Hepatocyte (in vitro differentiated cells): Measurements from ENCODE around the gene UTS2B.

ENCODE experiments used
- EZH2 ChIP-seq: fragments of 200-600 bp; sonication (generic); IDR thresholded peaks from 2 replicates; pipeline ENCODE4 v1.6.1; 2016; ENCODE audit warnings: antibody characterized with exemption, mild to moderate bottlenecking, borderline replicate concordance
- TF ChIP-seq, protein P1 (sequence below): fragments of 200-600 bp; sonication (generic); IDR thresholded peaks from 2 replicates; pipeline ENCODE4 v1.5.1; 2016; ENCODE audit warnings: antibody characterized with exemption, mild to moderate bottlenecking; ENCODE audit not compliant: poor library complexity

DNA sequence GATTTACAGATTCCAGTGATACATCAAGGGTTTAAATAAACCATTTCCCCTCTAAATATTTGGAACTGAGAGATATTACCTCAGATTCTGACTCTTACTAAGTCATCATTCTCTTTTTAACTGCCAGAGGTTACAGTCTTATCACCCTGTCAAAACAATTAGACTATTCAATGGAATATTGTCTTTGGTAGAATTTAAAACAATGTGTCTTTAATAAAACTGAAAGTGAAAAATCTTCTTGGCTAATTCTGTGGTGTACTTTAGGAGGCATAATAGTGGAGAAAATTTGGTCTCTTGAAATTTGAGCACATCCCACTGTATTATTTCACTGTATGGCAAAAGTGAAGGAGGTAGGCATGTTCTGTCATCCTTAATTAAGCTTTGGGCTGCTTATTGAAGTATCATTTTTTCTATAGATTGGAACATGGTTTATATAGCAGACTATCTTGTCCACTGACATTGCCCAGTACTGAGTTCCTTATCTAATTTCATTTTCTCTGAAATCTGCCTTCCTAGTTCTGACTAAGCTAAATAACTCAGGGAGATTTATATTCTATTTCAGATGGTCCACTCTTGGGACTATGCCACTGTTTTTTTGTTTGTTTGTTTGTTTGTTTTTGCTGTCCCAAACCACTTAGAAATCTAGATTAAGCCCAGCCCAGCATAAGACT is 48.0 kb upstream of the UTS2B start:
- TF ChIP-seq, protein P1, sequence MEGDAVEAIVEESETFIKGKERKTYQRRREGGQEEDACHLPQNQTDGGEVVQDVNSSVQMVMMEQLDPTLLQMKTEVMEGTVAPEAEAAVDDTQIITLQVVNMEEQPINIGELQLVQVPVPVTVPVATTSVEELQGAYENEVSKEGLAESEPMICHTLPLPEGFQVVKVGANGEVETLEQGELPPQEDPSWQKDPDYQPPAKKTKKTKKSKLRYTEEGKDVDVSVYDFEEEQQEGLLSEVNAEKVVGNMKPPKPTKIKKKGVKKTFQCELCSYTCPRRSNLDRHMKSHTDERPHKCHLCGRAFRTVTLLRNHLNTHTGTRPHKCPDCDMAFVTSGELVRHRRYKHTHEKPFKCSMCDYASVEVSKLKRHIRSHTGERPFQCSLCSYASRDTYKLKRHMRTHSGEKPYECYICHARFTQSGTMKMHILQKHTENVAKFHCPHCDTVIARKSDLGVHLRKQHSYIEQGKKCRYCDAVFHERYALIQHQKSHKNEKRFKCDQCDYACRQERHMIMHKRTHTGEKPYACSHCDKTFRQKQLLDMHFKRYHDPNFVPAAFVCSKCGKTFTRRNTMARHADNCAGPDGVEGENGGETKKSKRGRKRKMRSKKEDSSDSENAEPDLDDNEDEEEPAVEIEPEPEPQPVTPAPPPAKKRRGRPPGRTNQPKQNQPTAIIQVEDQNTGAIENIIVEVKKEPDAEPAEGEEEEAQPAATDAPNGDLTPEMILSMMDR: no peak
- TF ChIP-seq EZH2: no peak
